Ectodermal cell (in vitro differentiated cells): Measurements from ENCODE around the gene PCCB.
"Not testable (repeated sequence)": the region's sequence is repeated elsewhere in the genome, so short reads cannot be mapped to it uniquely, and the experiment has no call there.

ENCODE experiments used
- H3K27ac ChIP-seq: 2 replicates; pipeline ENCODE4 v1.7.0; 2013; ENCODE audit warnings: mild to moderate bottlenecking, low read depth, low read length; ENCODE audit not compliant: insufficient read depth, poor library complexity, severe bottlenecking
- H3K27me3 ChIP-seq: 2 replicates; pipeline ENCODE4 v1.7.0; 2013; ENCODE audit warnings: mild to moderate bottlenecking, low read length; ENCODE audit not compliant: insufficient read depth, control insufficient read depth, poor library complexity, severe bottlenecking
- H3K36me3 ChIP-seq: one replicate; pipeline ENCODE4 v1.7.0; 2013; ENCODE audit warnings: low read length; ENCODE audit not compliant: control insufficient read depth, insufficient read depth
- H3K4me1 ChIP-seq: one replicate; pipeline ENCODE4 v1.7.0; 2013; ENCODE audit warnings: low read length; ENCODE audit not compliant: control insufficient read depth, insufficient read depth
- H3K4me3 ChIP-seq: 2 replicates; pipeline ENCODE4 v1.7.0; 2013; ENCODE audit warnings: low read depth, low read length, control low read depth; ENCODE audit not compliant: insufficient read depth
- H3K9me3 ChIP-seq: 2 replicates; pipeline ENCODE4 v1.7.0; 2013; ENCODE audit warnings: mild to moderate bottlenecking, low read length, moderate library complexity; ENCODE audit not compliant: control insufficient read depth
- WGBS, 2 experiments: methylation state at CpG; one replicate each; pipeline ENCODE4 v1.1.7; 2013; ENCODE audit warnings: missing lambda C conversion rate in 2 of 2; 5-methylcytosine and 5-hydroxymethylcytosine counted together

Gene PCCB

DNA sequence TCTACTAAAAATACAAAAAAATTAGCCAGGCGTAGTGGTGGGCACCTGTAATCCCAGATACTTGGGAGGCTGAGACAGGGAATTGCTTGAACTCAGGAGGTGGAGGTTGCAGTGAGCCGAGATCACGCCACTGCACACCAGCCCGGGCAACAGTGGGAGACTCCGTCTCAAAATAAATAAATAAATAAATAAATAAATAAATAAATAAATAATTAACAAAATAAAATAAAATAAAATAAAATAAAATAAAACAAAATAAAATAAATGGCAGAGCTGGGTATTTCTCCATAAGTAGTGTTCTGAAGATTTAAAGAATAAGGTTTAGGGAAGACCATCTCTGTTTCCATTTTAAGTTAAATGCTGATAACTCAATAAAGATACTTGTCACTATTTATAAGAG lies 125.7 kb downstream of the PCCB start:
- H3K4me3 ChIP-seq, H3K9me3 ChIP-seq, H3K27ac ChIP-seq, H3K4me1 ChIP-seq, H3K36me3 ChIP-seq, H3K27me3 ChIP-seq: not testable (repeated sequence)
- 78 to 91% methylated on average over 1 to 3 of the region's 5 CpGs for WGBS, 2 experiments

DNA sequence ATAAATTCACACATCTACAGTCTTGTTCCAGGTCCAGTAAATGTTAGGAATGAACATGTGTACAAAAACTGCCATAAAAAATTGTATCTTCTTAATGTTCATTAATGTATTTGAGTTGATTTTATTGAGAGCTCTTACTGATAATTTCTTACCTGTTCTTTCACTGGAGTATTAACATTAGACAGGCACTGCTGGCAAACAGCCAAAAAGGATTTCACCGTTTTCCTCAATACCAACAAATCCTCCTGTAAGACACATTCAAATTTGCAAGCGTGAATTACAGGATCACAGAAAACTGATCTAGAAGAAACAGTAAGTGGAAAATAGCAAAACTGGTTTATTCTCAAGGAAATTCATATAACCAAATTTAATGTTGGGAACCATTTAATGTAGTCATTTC lies 127.4 kb downstream of the PCCB start:
- H3K27ac ChIP-seq: no peak overlapping the region
- no peaks in the 10 kb centered on the region for H3K27me3 ChIP-seq
- H3K36me3 ChIP-seq: no peaks in the 10 kb centered on the region
- no peaks in the 10 kb centered on the region for H3K4me1 ChIP-seq
- 94% methylated on average over 2 of the region's 2 CpGs for WGBS, 2 experiments
- no peak overlapping the region for H3K4me3 ChIP-seq
- no peaks in the 10 kb centered on the region for H3K9me3 ChIP-seq

DNA sequence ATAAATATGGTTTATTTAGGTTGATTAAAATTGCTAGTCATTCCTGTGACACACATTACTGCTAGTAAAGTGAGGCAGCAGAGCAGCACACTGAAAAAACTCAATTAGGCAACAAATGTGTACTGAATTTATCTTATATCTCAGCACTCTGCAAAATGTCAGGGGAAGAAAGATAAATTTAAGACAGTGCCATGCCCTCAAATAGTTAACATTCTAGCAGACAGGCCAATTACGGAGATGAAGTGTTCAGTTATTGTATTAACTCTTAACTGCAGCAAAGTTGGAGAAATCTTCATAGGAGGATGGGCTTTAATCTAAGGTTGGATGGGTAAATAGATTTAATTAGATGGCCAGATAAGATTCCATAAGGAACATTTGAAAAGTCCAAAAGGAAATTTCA lies 127.9 kb downstream of the PCCB start:
- no peaks in the 10 kb centered on the region for H3K36me3 ChIP-seq
- H3K4me3 ChIP-seq: no peak overlapping the region
- H3K27ac ChIP-seq: no peak overlapping the region
- H3K4me1 ChIP-seq: no peaks in the 10 kb centered on the region
- no peaks in the 10 kb centered on the region for H3K27me3 ChIP-seq
- no peaks in the 10 kb centered on the region for H3K9me3 ChIP-seq
- 91 to 97% methylated on average over 1 of the region's 1 CpG for WGBS, 2 experiments
